Smooth muscle cell of the pulmonary artery (primary cell): Measurements from ENCODE around the gene FOXN1. TPM values are rescaled to one million over a fixed set of nuclear protein-coding genes. Genes with fewer than 3 reads are reported as not detected.

Experiments
- total RNA-seq: library from RNA; depleted of rRNA; stranded (reverse); fragments of >200 nt; gene quantifications from 2 replicates; pipeline ENCODE4 v1.2.3, GENCODE V29; 2014

Gene FOXN1
- total RNA-seq, result not detected in 2 replicates

DNA sequence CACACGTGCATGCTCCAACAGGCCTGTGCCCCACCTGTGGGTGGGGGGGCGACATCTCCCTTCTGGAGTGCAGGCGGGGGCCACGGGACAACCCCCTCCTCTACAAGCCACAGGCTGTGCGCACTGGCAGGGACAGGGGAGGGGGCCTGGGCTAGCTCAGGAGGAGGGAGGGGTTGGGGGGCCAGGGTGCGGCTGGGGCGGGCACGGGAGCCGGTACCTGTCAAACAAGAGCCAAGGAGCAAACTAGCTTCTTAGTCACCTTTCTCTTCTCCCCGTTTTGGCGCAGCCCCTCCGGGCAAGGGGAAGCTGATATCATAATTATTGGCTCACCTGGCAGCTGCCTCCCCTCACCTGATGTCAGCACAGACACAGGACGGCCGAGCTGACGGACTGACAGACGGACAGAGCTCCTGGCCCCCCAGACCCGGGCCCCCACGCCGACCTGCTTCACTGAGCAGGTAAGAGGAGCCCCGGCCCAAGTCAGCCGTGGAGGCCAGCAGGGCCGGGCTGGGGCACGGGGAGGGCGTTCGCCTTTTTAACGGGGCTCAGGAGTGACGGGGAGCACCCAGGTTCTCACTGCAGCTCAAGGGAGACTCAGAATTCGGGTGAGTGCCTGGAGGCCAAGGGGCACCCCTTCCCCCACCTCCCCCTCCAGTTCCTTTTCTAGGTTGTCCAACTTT is at the start of gene FOXN1:
FOXN1 (plus strand) TSS at position 363 of the 680 bp plus-strand sequence. CDS start 17,622 bp downstream, outside the sequence.

DNA sequence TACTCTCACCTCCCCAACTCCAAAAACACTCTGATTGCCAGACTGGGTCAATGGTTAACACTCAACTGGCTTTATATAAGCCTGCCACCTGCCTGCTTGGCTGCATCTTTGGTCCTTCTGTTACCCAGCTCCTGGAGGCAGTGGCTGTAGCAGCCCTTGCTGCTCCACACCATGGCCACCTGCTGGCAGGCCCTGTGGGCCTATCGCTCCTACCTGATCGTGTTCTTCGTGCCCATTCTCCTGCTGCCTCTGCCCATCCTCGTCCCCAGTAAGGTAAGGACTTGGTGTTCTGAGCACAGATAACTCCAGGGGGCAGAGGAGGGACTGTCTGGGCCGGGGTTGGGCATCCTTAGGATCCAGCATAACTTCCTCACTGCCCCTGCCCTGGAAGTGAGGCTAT is 32.6 kb upstream of the FOXN1 start, which contains the start of gene SLC13A2:
SLC13A2 (plus strand) TSS at position 103 of the 400 bp plus-strand sequence; CDS start at position 172, 69 bp downstream.

GRCh38 chr17:28552176-28552999 is 46.2 kb downstream of the FOXN1 start, which contains the start of gene UNC119:
TSS of gene UNC119 (minus strand) at chr17:28552624. CDS start at chr17:28552557, 67 bp downstream.

GRCh38 chr17:28571361-28572122 is 65.4 kb downstream of the FOXN1 start, which contains the start of gene PIGS:
TSS of gene PIGS (minus strand) at chr17:28571524. CDS start at chr17:28571496, 28 bp downstream.

GRCh38 chr17:28576758-28577465 is 70.8 kb downstream of the FOXN1 start, which contains the start of gene ALDOC:
TSS of gene ALDOC (minus strand) at chr17:28576895. CDS start at chr17:28575532, 1,363 bp downstream.

Other genes starting within 250 kb of the FOXN1 start
- gene TMEM97, start 187.1 kb upstream of the FOXN1 start, total RNA-seq, result 7.8 TPM in 2 replicates
- 44.9 and 56.0 TPM in 2 replicates for gene IFT20, start 170.9 kb upstream of the FOXN1 start, total RNA-seq
- 35.6 and 44.3 TPM in 2 replicates for gene TNFAIP1, start 170.6 kb upstream of the FOXN1 start, total RNA-seq
- gene POLDIP2, start 148.8 kb upstream of the FOXN1 start, total RNA-seq, result 81.4 and 95.5 TPM in 2 replicates
- not detected in 2 replicates for gene SEBOX, start 141.1 kb upstream of the FOXN1 start, total RNA-seq
- gene VTN, start 136.0 kb upstream of the FOXN1 start, total RNA-seq, result 1.7 and 3.4 TPM in 2 replicates
- gene SARM1, start 134.7 kb upstream of the FOXN1 start, total RNA-seq, result 14.2 and 14.9 TPM in 2 replicates
- 11.4 and 16.4 TPM in 2 replicates for gene SLC46A1, start 100.1 kb upstream of the FOXN1 start, total RNA-seq
- not detected in 2 replicates for gene SLC13A2, start 32.7 kb upstream of the FOXN1 start, total RNA-seq
- 35.9 and 41.8 TPM in 2 replicates for gene UNC119, start 46.3 kb downstream of the FOXN1 start, total RNA-seq
- gene PIGS, start 65.2 kb downstream of the FOXN1 start, total RNA-seq, result 117 and 163 TPM in 2 replicates
- 230 and 260 TPM in 2 replicates for gene ALDOC, start 70.5 kb downstream of the FOXN1 start, total RNA-seq
- gene SPAG5, start 92.7 kb downstream of the FOXN1 start, total RNA-seq, result 6.0 and 13.3 TPM in 2 replicates
- gene RSKR, start 107.8 kb downstream of the FOXN1 start, total RNA-seq, result 8.4 and 9.5 TPM in 2 replicates
- 164 and 202 TPM in 2 replicates for gene BLTP2, start 138.8 kb downstream of the FOXN1 start, total RNA-seq
- gene SDF2, start 155.6 kb downstream of the FOXN1 start, total RNA-seq, result 41.8 and 52.4 TPM in 2 replicates
- 82.4 and 86.2 TPM in 2 replicates for gene SUPT6H, start 155.9 kb downstream of the FOXN1 start, total RNA-seq
- gene PROCA1, start 205.5 kb downstream of the FOXN1 start, total RNA-seq, result 0.85 and 1.6 TPM in 2 replicates
- 104 and 121 TPM in 2 replicates for gene RAB34, start 211.5 kb downstream of the FOXN1 start, total RNA-seq
- gene RPL23A, start 213.6 kb downstream of the FOXN1 start, total RNA-seq, result 502 and 593 TPM in 2 replicates
- gene TLCD1, start 219.9 kb downstream of the FOXN1 start, total RNA-seq, result 3.6 and 6.1 TPM in 2 replicates
- 3.8 and 5.4 TPM in 2 replicates for gene NEK8, start 222.4 kb downstream of the FOXN1 start, total RNA-seq
- gene TRAF4, start 237.7 kb downstream of the FOXN1 start, total RNA-seq, result 15.6 and 32.4 TPM in 2 replicates